Mesendoderm (in vitro differentiated cells): ENCODE measurements around the gene PDE11A.

Source experiments
- DNase-seq: peaks from one replicate; pipeline ENCODE4 v3.0.0; 2013
- H2AK5ac ChIP-seq: 2 replicates; pipeline ENCODE4 v1.6.1; 2013; ENCODE audit warnings: low read length, inconsistent platforms
- H2BK120ac ChIP-seq: 2 replicates; pipeline ENCODE4 v1.6.1; 2013; ENCODE audit warnings: low read depth, mild to moderate bottlenecking, low read length, moderate library complexity, mixed read lengths
- H2BK15ac ChIP-seq: replicated peaks from 2 replicates; pipeline ENCODE4 v1.6.1; 2013; ENCODE audit warnings: low read depth, mild to moderate bottlenecking, moderate library complexity
- H2BK5ac ChIP-seq: 2 replicates; pipeline ENCODE4 v1.6.1; 2013; ENCODE audit warnings: low read length, inconsistent platforms
- H3K18ac ChIP-seq: 2 replicates; pipeline ENCODE4 v1.6.1; 2013; ENCODE audit warnings: mild to moderate bottlenecking, low read length, mixed read lengths
- H3K23ac ChIP-seq: one replicate; pipeline ENCODE4 v1.6.1; 2013; ENCODE audit warnings: low read length
- H3K27ac ChIP-seq: 2 replicates; pipeline ENCODE4 v1.5.1; 2013; ENCODE audit warnings: low read depth, mild to moderate bottlenecking, inconsistent platforms, low read length, moderate library complexity
- H3K27me3 ChIP-seq: 2 replicates; pipeline ENCODE4 v1.6.1; 2013; ENCODE audit warnings: low read length, control low read depth, mild to moderate bottlenecking, inconsistent platforms; ENCODE audit not compliant: insufficient read depth, poor library complexity
- H3K36me3 ChIP-seq: 2 replicates; pipeline ENCODE4 v1.6.1; 2013; ENCODE audit warnings: low read length, inconsistent platforms; ENCODE audit not compliant: control insufficient read depth, insufficient read depth
- H3K4ac ChIP-seq: one replicate; pipeline ENCODE4 v1.6.1; 2013; ENCODE audit warnings: low read depth, mild to moderate bottlenecking, low read length, moderate library complexity
- H3K4me1 ChIP-seq: 2 replicates; pipeline ENCODE4 v1.6.1; 2013; ENCODE audit warnings: low read depth, low read length, inconsistent platforms; ENCODE audit not compliant: control insufficient read depth
- H3K4me2 ChIP-seq: 2 replicates; pipeline ENCODE4 v1.6.1; 2013; ENCODE audit warnings: low read length
- H3K4me3 ChIP-seq: 2 replicates; pipeline ENCODE4 v1.5.1; 2013; ENCODE audit warnings: mild to moderate bottlenecking, low read length
- H3K56ac ChIP-seq: one replicate; pipeline ENCODE4 v1.6.1; 2013; ENCODE audit warnings: low read length
- H3K79me1 ChIP-seq: 2 replicates; pipeline ENCODE4 v1.6.1; 2013; ENCODE audit warnings: low read length, inconsistent platforms
- H3K79me2 ChIP-seq: 2 replicates; pipeline ENCODE4 v1.6.1; 2013; ENCODE audit warnings: mild to moderate bottlenecking, low read length; ENCODE audit not compliant: control insufficient read depth, insufficient read depth
- H3K9ac ChIP-seq: 2 replicates; pipeline ENCODE4 v1.6.1; 2013; ENCODE audit warnings: low read length, inconsistent platforms
- H4K5ac ChIP-seq: one replicate; pipeline ENCODE4 v1.6.1; 2013; ENCODE audit warnings: low read length
- H4K8ac ChIP-seq: one replicate; pipeline ENCODE4 v1.6.1; 2013; ENCODE audit warnings: low read depth, mild to moderate bottlenecking, control low read depth, low read length, moderate library complexity
- WGBS: extraction: QIAGEN DNeasy Blood & Tissue Kit; methylation state at CpG from one replicate; pipeline ENCODE4 v1.1.7; 2013; ENCODE audit warnings: low lambda C conversion rate, missing lambda C conversion rate; ENCODE audit not compliant: insufficient coverage; ENCODE audit errors: extremely low coverage; 5-methylcytosine and 5-hydroxymethylcytosine counted together

PDE11A gene

DNA sequence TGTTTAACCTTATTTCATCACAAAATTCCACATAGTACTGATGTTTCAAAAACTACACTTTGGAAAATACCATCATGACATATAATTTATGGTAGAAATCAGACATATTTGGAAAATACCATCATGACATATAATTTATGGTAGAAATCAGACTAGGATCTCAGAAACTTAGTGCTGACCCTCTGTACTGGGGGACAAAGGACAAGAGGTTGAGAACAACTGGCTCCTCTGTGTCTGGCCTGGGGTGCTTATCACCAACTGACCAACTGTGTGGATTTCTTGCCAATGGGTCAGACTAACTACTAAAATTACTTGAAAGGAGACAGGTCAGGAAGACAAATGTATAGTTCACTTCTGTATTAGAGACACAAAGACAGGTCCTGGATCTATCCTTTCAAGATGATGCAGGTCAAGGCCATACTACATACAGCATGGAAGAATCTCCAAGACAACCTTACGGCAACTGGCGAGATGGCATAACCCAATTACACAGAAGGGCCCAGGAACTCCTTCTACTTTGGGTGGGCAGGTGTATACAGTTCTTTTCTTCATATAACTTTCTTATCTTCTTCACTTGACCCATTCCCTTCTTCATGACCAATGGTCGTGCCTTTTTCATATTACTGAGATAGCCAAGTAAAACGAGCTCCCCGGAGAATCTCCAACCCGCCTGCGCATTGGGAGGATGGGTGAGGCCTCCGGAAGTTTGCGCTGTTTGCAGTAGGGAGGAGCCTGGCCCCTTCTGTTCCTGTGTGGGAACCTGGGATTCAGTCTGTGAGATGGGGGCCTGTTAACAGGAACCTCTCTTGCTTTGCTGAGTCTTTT lies 389.5 kb downstream of the PDE11A start:
- H3K18ac ChIP-seq, result peak overlapping the region; percentile 56
- no peak overlapping the region for H2BK5ac ChIP-seq
- no peak overlapping the region for H4K8ac ChIP-seq
- no peak overlapping the region for H2BK15ac ChIP-seq
- no peak overlapping the region for H3K9ac ChIP-seq
- no peaks in the 10 kb centered on the region for H3K36me3 ChIP-seq
- H3K56ac ChIP-seq, result no peak overlapping the region
- no peaks in the 10 kb centered on the region for H3K79me2 ChIP-seq
- no peaks in the 10 kb centered on the region for H3K27me3 ChIP-seq
- no CpG with 5 or more reads among the region's 9 CpGs for WGBS
- H3K4me2 ChIP-seq, result no peak overlapping the region
- peaks cover 12% of the 10 kb centered on the region for H3K4me1 ChIP-seq
- H4K5ac ChIP-seq, result no peak overlapping the region
- H2BK120ac ChIP-seq, result peak overlapping the region; percentile 54
- H3K23ac ChIP-seq, result no peak overlapping the region
- H3K79me1 ChIP-seq, result no peaks in the 10 kb centered on the region
- H3K4me3 ChIP-seq, result no peak overlapping the region
- no peak overlapping the region for H3K4ac ChIP-seq
- DNase-seq, result no peak
- H2AK5ac ChIP-seq, result no peak overlapping the region
- H3K27ac ChIP-seq, result no peak overlapping the region

DNA sequence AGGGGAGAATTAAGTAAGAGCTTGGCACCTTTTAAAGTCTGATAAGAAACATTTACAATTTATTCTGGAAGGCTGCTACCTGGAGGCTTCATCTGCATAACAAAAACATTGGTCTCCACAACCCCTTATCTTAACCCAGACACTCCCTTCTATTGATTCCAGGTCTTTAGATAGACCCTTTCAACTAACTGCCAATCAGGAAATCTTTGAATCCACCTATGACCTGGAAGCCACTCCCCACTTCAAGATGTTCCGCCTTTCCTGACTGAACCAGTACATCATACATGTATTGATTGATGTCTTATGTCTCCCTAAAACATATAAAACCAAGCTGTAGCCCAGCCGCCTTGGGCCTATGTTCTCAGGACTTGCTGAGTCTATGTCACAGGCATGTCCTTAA lies 390.6 kb downstream of the PDE11A start:
- H3K4me3 ChIP-seq, result no peak overlapping the region
- no peaks in the 10 kb centered on the region for H3K27me3 ChIP-seq
- H3K79me1 ChIP-seq, result no peaks in the 10 kb centered on the region
- no peaks in the 10 kb centered on the region for H3K36me3 ChIP-seq
- H3K18ac ChIP-seq, result no peak overlapping the region
- H3K79me2 ChIP-seq, result no peaks in the 10 kb centered on the region
- no peak overlapping the region for H3K27ac ChIP-seq
- no peak overlapping the region for H2BK120ac ChIP-seq
- H3K9ac ChIP-seq, result no peak overlapping the region
- H2BK5ac ChIP-seq, result peak overlapping the region; percentile 51
- H3K4ac ChIP-seq, result no peak overlapping the region
- no peak overlapping the region for H3K56ac ChIP-seq
- no peak overlapping the region for H2AK5ac ChIP-seq
- peak; percentile 82 for DNase-seq
- no peak overlapping the region for H3K23ac ChIP-seq
- H3K4me2 ChIP-seq, result no peak overlapping the region
- H2BK15ac ChIP-seq, result no peak overlapping the region
- no peak overlapping the region for H4K5ac ChIP-seq
- H3K4me1 ChIP-seq, result peaks cover 12% of the 10 kb centered on the region
- no CpG with 5 or more reads among the region's 2 CpGs for WGBS
- no peak overlapping the region for H4K8ac ChIP-seq

DNA sequence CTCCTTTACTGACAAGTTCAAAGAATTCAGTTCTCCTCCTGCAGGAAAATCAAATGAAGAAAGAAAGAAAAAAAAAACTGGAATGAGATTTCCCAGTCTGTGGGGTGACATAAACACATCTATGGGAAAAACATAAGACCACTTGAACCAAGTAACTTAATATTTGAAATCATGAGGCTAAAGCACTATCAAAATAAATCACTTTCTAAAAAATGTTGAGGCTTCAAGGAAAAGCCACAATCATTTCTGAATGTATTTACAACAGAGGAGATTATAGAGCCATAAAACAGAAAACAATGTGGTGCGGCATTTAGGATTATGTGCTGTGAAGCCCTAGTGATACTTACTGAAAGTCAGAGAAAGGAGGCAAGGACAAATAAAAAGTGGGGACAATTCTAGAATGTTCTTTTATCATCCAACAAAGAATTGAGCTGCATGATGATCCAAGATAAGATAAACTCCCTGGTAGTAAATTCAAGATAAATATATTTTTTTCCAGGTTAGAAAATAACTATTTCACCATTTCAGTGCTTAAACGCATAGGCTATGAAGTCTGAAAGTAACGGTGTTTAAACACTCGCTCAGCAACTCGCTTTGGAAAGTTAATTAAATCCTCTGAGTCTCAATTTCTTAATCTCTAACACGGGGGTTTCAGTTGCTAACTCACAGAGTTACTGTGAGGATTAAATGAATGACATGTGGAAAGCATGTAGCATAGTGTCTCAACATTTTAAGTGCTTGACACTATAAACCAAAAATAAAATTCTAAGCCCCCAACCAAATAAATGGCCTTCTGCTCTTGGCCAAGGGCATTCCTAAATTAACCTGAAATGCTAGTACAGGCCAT lies 391.5 kb downstream of the PDE11A start:
- Histone ChIP-seq H3K18ac (peak overlapping the region; percentile 22), H2AK5ac (no peak overlapping the region), H3K36me3 (no peaks in the 10 kb centered on the region), H4K5ac (no peak overlapping the region), H3K23ac (no peak overlapping the region), H3K79me1 (no peaks in the 10 kb centered on the region), H3K27me3 (no peaks in the 10 kb centered on the region), H3K4me3 (no peak overlapping the region), H3K56ac (no peak overlapping the region), H3K79me2 (no peaks in the 10 kb centered on the region), H3K4me2 (no peak overlapping the region), H3K27ac (no peak overlapping the region), H3K9ac (no peak overlapping the region), H2BK120ac (no peak overlapping the region), H2BK15ac (no peak overlapping the region), H3K4ac (no peak overlapping the region), H2BK5ac (no peak overlapping the region), H3K4me1 (peaks cover 12% of the 10 kb centered on the region), H4K8ac (no peak overlapping the region)
- no peak for DNase-seq
- WGBS, result no CpG with 5 or more reads among the region's 6 CpGs

DNA sequence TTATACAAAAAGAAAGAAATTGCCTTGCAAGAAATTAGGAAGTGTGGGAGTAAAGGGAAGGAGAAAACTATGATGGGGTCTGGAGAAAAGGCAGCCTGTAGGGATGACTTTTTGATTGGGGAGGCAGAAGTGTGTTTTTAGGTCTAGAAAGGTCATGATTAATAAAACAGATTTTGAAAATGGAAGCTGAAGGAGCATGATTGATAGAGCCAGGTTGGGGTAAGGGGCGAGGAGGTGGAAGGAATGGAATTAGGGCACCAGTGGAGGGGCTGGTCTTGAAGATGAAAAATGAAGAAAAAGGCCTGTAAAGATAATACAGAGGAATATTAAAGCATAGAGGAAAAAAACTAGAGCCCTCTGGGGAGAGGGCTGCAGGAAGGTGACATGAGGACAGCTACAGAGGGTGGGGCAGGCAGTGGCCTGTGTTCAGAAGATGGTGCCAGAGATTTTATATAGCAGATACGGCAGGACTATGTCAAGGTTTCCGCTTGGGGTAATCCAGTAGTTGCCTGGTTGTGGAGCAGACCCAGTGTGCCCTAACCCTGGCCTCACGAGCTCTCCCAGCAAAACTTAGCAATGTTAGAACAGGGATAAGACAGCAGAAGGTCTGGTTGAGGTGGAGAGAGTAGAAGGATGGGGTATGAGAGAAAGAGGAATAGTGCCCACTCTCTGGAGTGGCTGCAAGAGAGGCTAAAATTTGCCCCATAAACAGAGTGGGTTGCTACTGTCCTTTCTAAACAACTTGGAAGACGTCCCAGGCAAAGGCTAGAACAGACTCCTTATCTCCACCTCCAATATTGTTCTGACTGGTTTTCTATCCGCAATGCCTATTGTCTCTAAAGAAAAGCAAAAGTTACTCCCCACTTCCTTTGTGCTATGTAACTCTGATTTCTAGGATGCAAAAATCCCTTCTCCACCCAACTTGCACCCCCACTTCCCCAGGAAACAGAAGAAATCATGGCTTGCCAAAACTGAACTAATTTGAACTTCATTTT lies 392.7 kb downstream of the PDE11A start:
- no peak overlapping the region for H4K8ac ChIP-seq
- H3K4ac ChIP-seq, result no peak overlapping the region
- H3K36me3 ChIP-seq, result no peaks in the 10 kb centered on the region
- H2BK15ac ChIP-seq, result no peak overlapping the region
- WGBS, result no CpG with 5 or more reads among the region's 6 CpGs
- no peak overlapping the region for H3K4me3 ChIP-seq
- no peak overlapping the region for H3K4me2 ChIP-seq
- no peak overlapping the region for H3K56ac ChIP-seq
- no peak overlapping the region for H3K9ac ChIP-seq
- H2BK5ac ChIP-seq, result peak overlapping the region; percentile 20
- no peak overlapping the region for H3K23ac ChIP-seq
- no peaks in the 10 kb centered on the region for H3K79me2 ChIP-seq
- H3K27me3 ChIP-seq, result no peaks in the 10 kb centered on the region
- peaks cover 12% of the 10 kb centered on the region for H3K4me1 ChIP-seq
- H4K5ac ChIP-seq, result no peak overlapping the region
- H3K27ac ChIP-seq, result no peak overlapping the region
- H2AK5ac ChIP-seq, result peak overlapping the region; percentile 1
- DNase-seq, result no peak
- no peak overlapping the region for H3K18ac ChIP-seq
- no peak overlapping the region for H2BK120ac ChIP-seq
- H3K79me1 ChIP-seq, result no peaks in the 10 kb centered on the region

DNA sequence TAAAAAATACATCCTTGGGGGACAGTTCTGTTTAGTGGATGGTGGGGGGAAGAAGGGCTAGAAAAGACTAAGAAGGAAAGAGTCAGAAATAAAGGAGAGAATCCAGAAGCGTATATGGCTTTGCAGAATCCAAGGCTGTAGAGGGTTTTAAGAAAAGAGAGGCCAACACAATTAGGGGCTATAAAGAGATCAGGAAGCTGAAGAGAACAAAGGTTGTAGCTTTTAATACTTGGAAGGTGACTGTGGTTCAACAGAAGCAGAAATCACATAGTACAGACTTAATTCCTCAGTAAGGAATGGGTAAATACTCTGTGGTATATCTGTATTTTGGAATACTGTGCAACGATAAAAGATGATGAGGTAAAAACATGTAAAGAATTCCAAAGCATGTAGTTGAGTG lies 393.6 kb downstream of the PDE11A start:
- Histone ChIP-seq H2BK5ac (no peak overlapping the region), H2BK15ac (no peak overlapping the region), H4K5ac (no peak overlapping the region), H3K4me2 (no peak overlapping the region), H2AK5ac (no peak overlapping the region), H3K4me3 (no peak overlapping the region), H3K27ac (no peak overlapping the region), H3K18ac (no peak overlapping the region), H3K9ac (no peak overlapping the region), H3K79me1 (no peaks in the 10 kb centered on the region), H3K36me3 (no peaks in the 10 kb centered on the region), H3K79me2 (no peaks in the 10 kb centered on the region), H4K8ac (no peak overlapping the region), H3K56ac (no peak overlapping the region), H3K4ac (no peak overlapping the region), H3K23ac (no peak overlapping the region), H3K4me1 (peaks cover 12% of the 10 kb centered on the region), H3K27me3 (no peaks in the 10 kb centered on the region), H2BK120ac (no peak overlapping the region)
- WGBS, result no CpG with 5 or more reads among the region's 2 CpGs
- DNase-seq, result no peak
